Osteoblast (primary cell): ENCODE results near the gene TMC1. TPM values are rescaled to one million over a fixed set of nuclear protein-coding genes. Genes with fewer than 3 reads are reported as not detected.

Experiments
- DNase-seq: peaks from one replicate; pipeline ENCODE4 v3.0.0; 2011; ENCODE audit warnings: low spot score, mixed read lengths; ENCODE audit not compliant: insufficient read length; ENCODE audit errors: missing footprints
- H2AFZ ChIP-seq: 2 replicates; pipeline ENCODE4 v1.6.0; 2011; ENCODE audit warnings: mild to moderate bottlenecking, low read length
- H3K27ac ChIP-seq: 2 replicates; pipeline ENCODE4 v1.5.1; 2011; ENCODE audit warnings: mild to moderate bottlenecking, low read depth, low read length, moderate library complexity
- H3K27me3 ChIP-seq: 2 replicates; pipeline ENCODE4 v1.6.0; 2012; ENCODE audit warnings: mild to moderate bottlenecking, control low read depth, inconsistent platforms, low read length, moderate library complexity; ENCODE audit not compliant: insufficient read depth
- H3K36me3 ChIP-seq: 2 replicates; pipeline ENCODE4 v1.5.1; 2011; ENCODE audit warnings: mild to moderate bottlenecking, low read length, control low read depth, moderate library complexity; ENCODE audit not compliant: insufficient read depth
- H3K4me1 ChIP-seq: 2 replicates; pipeline ENCODE4 v1.5.1; 2011; ENCODE audit warnings: mild to moderate bottlenecking, low read length, control low read depth, moderate library complexity; ENCODE audit not compliant: insufficient read depth
- H3K4me2 ChIP-seq: 2 replicates; pipeline ENCODE4 v1.6.0; 2011; ENCODE audit warnings: mild to moderate bottlenecking, low read length; ENCODE audit not compliant: insufficient read depth
- H3K4me3 ChIP-seq: fragments of 200-600 bp; sonication (generic); 3 replicates; pipeline ENCODE4 v1.5.1; 2012; ENCODE audit warnings: mild to moderate bottlenecking, low read length, inconsistent platforms; ENCODE audit not compliant: insufficient read depth
- H3K79me2 ChIP-seq: 2 replicates; pipeline ENCODE4 v1.6.0; 2012; ENCODE audit warnings: mild to moderate bottlenecking, low read length, control low read depth, inconsistent platforms; ENCODE audit not compliant: insufficient read depth
- H3K9me3 ChIP-seq: 2 replicates; pipeline ENCODE4 v1.5.1; 2011; ENCODE audit warnings: low read depth, low read length, control low read depth
- H4K20me1 ChIP-seq: 2 replicates; pipeline ENCODE4 v1.6.0; 2012; ENCODE audit warnings: mild to moderate bottlenecking, low read length, control low read depth; ENCODE audit not compliant: insufficient read depth
- total RNA-seq: library from RNA; depleted of rRNA; stranded (reverse); fragments of >200 nt; gene quantifications from 2 replicates; pipeline ENCODE4 v1.2.3, GENCODE V29; 2012
- TF ChIP-seq, protein P1 (sequence below): IDR thresholded peaks from 2 replicates; pipeline ENCODE4 v1.5.1; 2011; ENCODE audit warnings: mild to moderate bottlenecking, low read depth, low read length, moderate library complexity; ENCODE audit errors: extremely low read depth

The TMC1 gene
- total RNA-seq, 1 donor: under 0.01 TPM

- no peak overlapping the region for H2AFZ ChIP-seq
- no peaks in the 10 kb centered on the region for H4K20me1 ChIP-seq
- no peak overlapping the region for H3K4me2 ChIP-seq
- TF ChIP-seq, protein P1, sequence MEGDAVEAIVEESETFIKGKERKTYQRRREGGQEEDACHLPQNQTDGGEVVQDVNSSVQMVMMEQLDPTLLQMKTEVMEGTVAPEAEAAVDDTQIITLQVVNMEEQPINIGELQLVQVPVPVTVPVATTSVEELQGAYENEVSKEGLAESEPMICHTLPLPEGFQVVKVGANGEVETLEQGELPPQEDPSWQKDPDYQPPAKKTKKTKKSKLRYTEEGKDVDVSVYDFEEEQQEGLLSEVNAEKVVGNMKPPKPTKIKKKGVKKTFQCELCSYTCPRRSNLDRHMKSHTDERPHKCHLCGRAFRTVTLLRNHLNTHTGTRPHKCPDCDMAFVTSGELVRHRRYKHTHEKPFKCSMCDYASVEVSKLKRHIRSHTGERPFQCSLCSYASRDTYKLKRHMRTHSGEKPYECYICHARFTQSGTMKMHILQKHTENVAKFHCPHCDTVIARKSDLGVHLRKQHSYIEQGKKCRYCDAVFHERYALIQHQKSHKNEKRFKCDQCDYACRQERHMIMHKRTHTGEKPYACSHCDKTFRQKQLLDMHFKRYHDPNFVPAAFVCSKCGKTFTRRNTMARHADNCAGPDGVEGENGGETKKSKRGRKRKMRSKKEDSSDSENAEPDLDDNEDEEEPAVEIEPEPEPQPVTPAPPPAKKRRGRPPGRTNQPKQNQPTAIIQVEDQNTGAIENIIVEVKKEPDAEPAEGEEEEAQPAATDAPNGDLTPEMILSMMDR: no peak
- H3K4me1 ChIP-seq: no peaks in the 10 kb centered on the region
- no peaks in the 10 kb centered on the region for H3K9me3 ChIP-seq
- H3K36me3 ChIP-seq: no peaks in the 10 kb centered on the region
- H3K79me2 ChIP-seq: no peaks in the 10 kb centered on the region
- no peak overlapping the region for H3K4me3 ChIP-seq
- no peak overlapping the region for H3K27ac ChIP-seq
- DNase-seq: no peak
- H3K27me3 ChIP-seq: no peaks in the 10 kb centered on the region
These were observed 251.3 kb downstream of the TMC1 start for GRCh38 chr9:72772661-72773060.

- H3K27me3 ChIP-seq: no peaks in the 10 kb centered on the region
- no peaks in the 10 kb centered on the region for H3K79me2 ChIP-seq
- no peaks in the 10 kb centered on the region for H3K4me1 ChIP-seq
- H4K20me1 ChIP-seq: no peaks in the 10 kb centered on the region
- no peak overlapping the region for H3K4me2 ChIP-seq
- no peak for DNase-seq
- no peak overlapping the region for H3K27ac ChIP-seq
- H3K9me3 ChIP-seq: no peaks in the 10 kb centered on the region
- no peak overlapping the region for H3K4me3 ChIP-seq
- H3K36me3 ChIP-seq: no peaks in the 10 kb centered on the region
- H2AFZ ChIP-seq: no peak overlapping the region
- TF ChIP-seq, protein P1: no peak
These were observed 252.2 kb downstream of the TMC1 start for GRCh38 chr9:72773570-72773969.

- H3K27ac ChIP-seq: no peak overlapping the region
These were observed 254.2 kb downstream of the TMC1 start for GRCh38 chr9:72775570-72775969.

GRCh38 chr9:72779614-72780013 lies 258.2 kb downstream of the TMC1 start:
- Histone ChIP-seq H3K4me2 (no peak overlapping the region), H3K4me1 (no peaks in the 10 kb centered on the region)

More at GRCh38 chr9:72775570-72775969, 254.2 kb downstream of the TMC1 start:
- no peaks in the 10 kb centered on the region for H3K9me3 ChIP-seq
- TF ChIP-seq, protein P1: no peak
- no peaks in the 10 kb centered on the region for H3K4me1 ChIP-seq
- H4K20me1 ChIP-seq: no peaks in the 10 kb centered on the region
- no peaks in the 10 kb centered on the region for H3K36me3 ChIP-seq
- H2AFZ ChIP-seq: no peak overlapping the region
- no peaks in the 10 kb centered on the region for H3K79me2 ChIP-seq
- DNase-seq: no peak
- no peak overlapping the region for H3K4me3 ChIP-seq
- H3K4me2 ChIP-seq: no peak overlapping the region
- no peaks in the 10 kb centered on the region for H3K27me3 ChIP-seq

More at GRCh38 chr9:72779614-72780013, 258.2 kb downstream of the TMC1 start:
- H3K79me2 ChIP-seq: no peaks in the 10 kb centered on the region
- no peaks in the 10 kb centered on the region for H3K27me3 ChIP-seq
- H3K4me3 ChIP-seq: no peak overlapping the region
- no peak overlapping the region for H2AFZ ChIP-seq
- H3K9me3 ChIP-seq: no peaks in the 10 kb centered on the region
- no peaks in the 10 kb centered on the region for H4K20me1 ChIP-seq
- TF ChIP-seq, protein P1: no peak
- H3K36me3 ChIP-seq: no peaks in the 10 kb centered on the region
- no peak for DNase-seq
- H3K27ac ChIP-seq: no peak overlapping the region
